HG02571 (cell line): ENCODE results near the gene TMC3.
"Not testable (repeated sequence)": the region's sequence is repeated elsewhere in the genome, so short reads cannot be mapped to it uniquely, and the experiment has no call there.

Source experiments
- ATAC-seq: cut with Tn5 transposase; IDR thresholded peaks from one replicate; pipeline ENCODE4 v1.9.1; 2021; ENCODE audit warnings: mild to moderate bottlenecking, moderate library complexity; ENCODE audit not compliant: unreplicated experiment

The TMC3 gene

DNA sequence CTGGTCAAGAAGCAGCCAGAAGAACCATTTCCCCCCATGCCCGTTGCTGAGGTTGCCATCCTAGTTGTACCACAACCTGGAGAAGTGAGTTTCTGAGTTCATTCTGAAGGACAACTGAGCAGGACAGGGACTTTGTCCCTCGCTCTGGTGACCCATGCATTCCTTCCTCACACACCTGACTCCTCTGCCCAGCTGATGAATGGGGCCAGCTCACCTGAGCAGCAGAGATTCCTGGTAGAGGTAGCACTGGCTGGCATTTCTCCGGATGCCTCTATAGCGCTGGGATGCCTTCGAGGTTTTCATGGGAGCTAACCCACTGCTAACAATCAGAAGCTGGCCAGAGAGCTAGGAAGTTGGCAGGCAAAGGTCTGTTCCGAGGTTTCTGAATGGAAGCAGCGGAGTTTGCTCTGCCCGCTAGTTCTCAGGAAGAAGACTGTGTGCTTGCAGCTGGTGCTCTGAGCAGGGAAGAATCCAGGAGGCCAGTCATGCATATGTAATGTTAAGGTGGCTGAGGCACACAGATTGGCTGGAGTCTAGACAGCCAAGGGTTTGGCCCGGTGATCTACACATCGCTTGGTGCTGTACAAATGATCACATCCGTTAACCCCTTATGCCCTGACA, at the start of gene TMC3:
TSS of gene TMC3 (minus strand) at position 439 of the 621 bp plus-strand sequence. CDS start at position 303, 136 bp downstream.
- no peak for ATAC-seq

DNA sequence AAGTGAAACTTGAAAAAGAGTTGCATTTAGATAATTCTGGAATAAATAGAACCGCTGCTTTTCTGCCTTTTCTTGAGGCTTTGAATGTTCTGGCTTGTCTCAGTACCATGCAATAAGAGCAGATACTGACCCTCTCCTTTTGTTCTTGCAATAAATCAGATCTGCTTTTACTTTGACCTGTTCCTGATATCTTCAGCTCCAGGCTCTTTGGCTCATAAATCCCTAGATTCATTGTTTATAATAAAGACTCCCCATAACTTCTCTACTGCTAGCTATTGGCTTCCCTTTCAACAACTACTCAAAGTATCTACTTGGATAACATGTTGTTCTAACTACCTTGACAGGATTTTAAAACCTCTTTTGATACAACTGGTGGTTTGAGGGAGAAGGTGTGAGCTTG, 47.4 kb upstream of the TMC3 start:
- ATAC-seq = no peak

DNA sequence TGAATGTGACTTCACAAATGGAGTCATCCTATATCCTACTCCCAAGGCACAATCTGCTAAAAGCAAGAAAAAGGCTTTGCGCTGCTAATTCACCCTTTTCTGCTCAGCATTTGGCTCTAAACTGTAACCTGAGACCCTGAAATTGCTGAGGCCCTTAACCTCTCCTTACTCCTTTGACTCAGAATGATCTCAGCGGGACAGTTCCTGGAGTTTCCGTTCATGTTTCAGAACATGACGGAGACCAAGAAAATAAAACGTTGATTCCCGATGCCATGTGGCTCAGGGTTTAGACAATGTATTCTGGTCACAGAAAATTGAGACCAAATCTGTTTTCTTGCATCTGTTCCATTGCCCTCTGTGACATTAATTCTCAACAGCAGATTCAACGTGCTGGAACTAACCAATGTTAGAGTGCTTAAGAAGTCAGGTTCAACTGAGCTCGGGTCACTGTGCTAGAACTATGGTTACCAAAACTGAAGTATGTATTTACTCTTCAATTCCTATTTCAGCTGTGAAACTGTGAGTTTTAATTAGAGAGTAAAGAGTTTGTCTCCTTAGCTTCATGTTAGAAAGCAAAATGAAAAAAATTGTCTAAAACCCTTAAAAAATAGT, 45.4 kb upstream of the TMC3 start:
- no peak for ATAC-seq

GRCh38 chr15:81418891-81419290, 44.9 kb upstream of the TMC3 start:
- ATAC-seq = no peak

DNA sequence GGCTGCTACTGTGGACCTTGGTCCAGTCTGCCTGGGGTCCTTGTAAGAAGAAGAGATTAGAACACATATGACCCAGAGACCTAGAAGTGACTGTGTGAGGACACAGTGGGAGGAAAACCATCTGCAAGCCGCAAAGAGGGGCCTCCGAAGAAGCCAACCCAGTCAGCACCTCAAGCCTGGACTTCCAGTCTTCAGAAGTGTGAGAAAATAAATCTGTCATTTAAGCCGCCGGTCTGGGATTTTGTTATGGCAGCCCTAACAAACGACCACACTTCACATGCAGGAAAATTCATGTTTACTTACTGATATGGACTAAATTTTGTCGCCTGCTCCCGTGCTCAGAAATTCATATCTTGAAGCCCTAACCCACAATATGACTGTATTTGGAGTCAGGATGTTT, 44.4 kb upstream of the TMC3 start:
- ATAC-seq = no peak

GRCh38 chr15:81414274-81414968, 40.4 kb upstream of the TMC3 start:
- not testable (repeated sequence) for ATAC-seq

GRCh38 chr15:81413851-81414250, 39.8 kb upstream of the TMC3 start:
- ATAC-seq = no peak

- ATAC-seq = no peak
Observed at GRCh38 chr15:81411969-81412633, 38.1 kb upstream of the TMC3 start.

DNA sequence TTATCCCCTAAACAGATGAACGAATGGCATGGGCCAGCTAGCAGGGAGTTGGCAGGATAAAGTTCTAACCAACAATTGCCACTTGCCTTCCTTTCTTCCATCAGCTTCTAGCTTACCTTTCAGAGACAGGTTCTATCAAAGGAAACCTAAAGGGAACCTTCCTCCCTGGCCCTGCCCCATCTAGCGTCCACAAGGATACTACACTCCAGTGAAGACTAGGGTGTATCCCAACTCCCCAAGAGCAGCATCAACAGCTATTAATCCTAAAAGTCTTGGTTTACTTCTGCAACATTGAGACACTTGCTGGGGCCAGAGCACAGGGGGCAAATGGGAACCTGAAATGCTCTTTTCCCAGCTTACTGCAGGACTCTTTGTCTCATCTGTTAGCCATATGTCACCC, 37.0 kb upstream of the TMC3 start:
- no peak for ATAC-seq

- ATAC-seq = no peak
Observed at GRCh38 chr15:81410318-81410753, 36.3 kb upstream of the TMC3 start.

DNA sequence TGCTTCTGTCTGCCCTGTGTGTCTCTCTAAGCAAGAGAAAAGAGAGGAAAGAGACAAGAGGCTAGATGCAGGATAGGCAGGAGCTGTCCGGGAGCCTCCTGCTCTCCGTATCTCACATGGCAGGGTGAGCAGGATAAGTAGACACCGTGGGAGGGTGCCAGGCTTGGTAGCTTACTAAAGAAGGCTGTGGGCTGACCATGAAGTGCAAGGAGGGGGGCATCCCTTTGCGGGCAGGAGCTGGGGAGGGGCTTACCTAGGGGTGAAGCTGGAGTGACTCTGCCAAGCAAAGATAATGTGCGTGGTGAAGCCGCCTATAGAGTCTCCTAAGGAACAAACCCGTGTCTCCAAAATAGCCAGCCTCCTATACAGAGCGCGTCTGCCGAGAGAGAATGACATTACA, 33.7 kb upstream of the TMC3 start:
- no peak for ATAC-seq

GRCh38 chr15:81407176-81407575, 33.2 kb upstream of the TMC3 start:
- no peak for ATAC-seq

DNA sequence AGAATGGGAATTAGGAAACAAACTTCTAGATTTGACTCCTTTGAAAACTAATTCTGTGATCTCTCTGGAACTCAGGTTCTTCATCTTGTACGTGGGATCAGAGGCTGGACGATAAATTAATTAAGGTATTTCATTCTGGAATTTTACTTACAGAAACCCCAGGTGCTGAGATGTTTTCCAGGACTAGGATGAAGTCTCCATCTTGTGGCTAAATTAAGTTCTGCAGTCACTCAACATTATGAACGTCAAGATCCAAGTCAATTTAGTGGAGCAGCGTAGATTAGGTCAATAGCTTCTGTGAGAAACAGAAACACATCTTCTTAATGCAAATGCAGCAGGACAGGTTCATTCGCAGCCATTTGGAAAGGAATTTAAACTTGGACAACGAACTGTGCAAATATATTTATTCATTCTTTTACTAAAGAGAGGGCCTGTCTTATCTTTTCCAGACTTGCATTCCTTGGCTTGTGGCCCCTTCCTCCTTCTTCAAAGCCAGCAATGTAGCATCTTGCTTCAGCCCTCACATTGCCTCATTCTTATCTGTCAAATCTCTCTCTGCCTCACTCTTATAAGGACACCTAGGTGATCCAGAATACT, 26.7 kb upstream of the TMC3 start:
- no peak for ATAC-seq

DNA sequence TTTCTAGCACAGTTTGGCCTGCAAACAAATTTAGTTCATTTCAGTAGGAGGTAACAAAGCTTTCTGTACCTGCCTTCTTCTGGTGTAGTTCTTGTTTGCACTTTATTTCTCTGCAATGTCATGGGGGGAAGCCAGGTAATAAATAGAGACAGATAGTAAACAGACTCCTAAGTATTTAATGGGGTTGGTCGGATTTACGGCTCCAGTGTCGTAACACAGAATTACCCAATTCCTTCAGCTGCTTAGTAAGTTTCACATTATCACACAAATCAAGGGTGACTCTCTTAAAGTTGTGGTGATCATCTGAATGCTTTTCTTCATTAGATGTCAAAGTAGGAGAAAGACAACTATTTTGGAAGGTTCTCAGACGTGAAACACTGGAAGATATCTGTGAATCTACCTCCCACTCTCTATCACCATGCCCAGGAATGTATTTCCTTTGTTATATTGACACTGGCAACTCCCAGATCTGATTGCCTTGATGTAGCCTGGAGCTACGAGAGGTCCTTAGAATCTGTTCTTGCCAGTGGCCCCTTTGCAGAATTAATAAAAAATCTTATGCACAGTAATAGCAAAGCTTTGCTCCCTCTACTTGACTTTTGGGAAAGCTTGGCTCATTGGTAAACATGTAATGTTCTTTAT, 25.0 kb upstream of the TMC3 start:
- ATAC-seq = no peak

DNA sequence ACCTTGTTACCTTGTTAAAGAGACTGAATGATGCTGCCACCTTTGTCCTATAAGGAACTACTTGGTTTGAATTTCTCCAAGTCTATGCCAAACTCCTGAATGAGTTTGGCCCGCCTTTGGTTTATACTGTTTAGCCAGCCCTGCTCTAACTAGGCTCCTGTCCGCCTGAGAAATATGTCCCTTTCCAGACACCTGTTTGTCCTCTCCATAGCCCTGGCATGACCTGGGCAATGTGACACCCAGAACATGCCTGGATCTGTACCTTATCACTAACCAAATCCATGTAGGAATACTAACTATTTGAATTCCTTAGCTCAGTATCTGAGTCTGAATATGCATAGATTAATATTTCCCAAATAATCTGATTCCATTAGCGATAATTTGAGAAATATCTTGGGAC, 24.4 kb upstream of the TMC3 start:
- no peak for ATAC-seq

- no peak for ATAC-seq
Observed at GRCh38 chr15:81394603-81395002, 20.6 kb upstream of the TMC3 start.

DNA sequence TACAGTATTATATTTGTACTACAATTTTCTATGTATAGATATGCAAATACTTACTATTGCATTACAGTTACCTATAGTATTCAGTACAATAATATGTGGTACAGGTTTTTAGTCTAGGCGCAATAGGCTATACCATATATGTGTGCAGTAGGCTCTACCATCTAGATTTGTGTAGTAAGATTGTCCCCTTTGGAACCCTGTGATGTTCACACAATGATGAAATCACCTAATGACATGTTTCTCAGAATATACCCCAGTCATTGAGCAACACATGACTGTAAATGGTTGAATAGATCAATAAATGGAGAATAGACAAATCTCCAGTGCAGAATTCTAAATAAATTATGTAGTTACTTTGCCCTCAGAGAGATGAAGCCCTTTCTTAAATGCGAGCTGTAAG, 17.6 kb upstream of the TMC3 start:
- no peak for ATAC-seq

DNA sequence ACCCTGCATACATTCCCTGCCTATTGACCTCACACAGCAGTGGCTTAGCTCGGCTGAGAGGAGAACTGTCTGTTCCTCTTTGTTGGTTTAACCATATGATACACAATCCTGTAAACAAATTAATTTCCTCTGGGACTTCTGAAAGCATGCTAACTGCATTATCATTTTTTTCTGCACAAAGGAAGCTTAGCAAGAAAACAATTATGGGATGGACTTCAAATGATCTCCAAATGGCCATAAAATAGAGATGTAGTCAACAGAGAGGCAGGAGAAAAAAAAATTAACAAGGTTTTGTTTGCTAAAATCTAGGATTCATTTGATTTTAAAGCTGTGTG, 14.4 kb upstream of the TMC3 start:
- ATAC-seq = no peak

DNA sequence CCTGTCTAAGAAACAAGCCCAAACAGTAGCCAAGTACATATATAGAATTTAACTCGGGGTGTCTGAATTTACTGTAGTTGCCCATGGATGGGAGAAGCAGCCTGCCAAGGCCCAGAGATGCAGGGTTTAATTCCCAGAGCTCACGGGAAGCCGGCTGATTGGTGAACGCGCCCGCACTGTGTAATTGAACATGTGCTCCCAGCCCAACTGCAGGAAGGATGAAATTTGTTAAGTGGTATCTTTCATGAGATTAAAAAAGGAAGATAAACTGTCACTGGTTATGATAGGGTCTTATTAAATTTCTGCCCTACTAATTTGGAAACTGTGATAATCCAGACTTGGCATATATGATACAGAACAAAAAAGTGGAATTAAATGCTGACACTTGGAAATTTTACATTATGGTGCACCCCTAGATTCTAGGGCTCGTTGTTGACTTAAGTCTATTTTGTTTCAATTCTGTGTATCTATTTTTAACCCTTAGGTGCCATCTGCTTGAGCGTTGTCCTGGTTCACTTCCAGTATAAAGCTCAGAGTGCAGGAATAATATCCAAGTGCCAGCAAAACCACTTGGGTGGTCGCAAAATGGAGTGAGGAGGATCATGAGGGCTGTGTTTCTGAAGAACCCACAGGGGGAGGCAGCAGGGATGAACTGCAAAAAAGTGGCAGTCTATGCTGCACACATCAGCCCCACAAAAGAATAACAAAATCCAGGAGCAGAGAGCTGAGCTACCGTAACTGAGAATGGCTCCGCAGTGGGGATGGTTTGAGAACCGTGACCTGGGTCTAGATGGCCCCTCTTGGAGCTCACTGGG, 13.8 kb upstream of the TMC3 start:
- ATAC-seq = no peak

GRCh38 chr15:81386947-81387346, 12.9 kb upstream of the TMC3 start:
- ATAC-seq = no peak
